HepG2 (cell line): ENCODE data around the gene GRIK3. TPM values are rescaled to one million over a fixed set of nuclear protein-coding genes. Genes with fewer than 3 reads are reported as not detected.

Experiments
- ATAC-seq: fragments of 200-7000 bp; cut with Tn5 transposase; 3 replicates; pipeline ENCODE4 v1.9.1; 2020; ENCODE audit warnings: mild to moderate bottlenecking, moderate library complexity
- BruUV-seq: library from RNA; stranded (reverse); fragments of 400-500 nt; replicated peaks from 2 replicates; lab custom pipeline; 2021; lab: Mats Ljungman, UMichigan
- CTCF ChIA-PET: fragments of 300-600 bp; formaldehyde crosslinking; extraction: SDS; loops from one replicate; lab custom pipeline; 2021; ENCODE audit warnings: low total read pairs, inconsistent platforms, low intra/inter-chr PET ratio; lab: Yijun Ruan, JAX
- POLR2A ChIA-PET: fragments of 350-600 bp; sonication (Branson Sonifier 250); formaldehyde crosslinking; loops from one replicate; lab custom pipeline; 2020; ENCODE audit warnings: antibody characterized with exemption, inconsistent platforms; lab: Yijun Ruan, JAX
- DNase-seq: peaks from one replicate; pipeline ENCODE4 v3.0.0-alpha.2; 2015; ENCODE audit warnings: low spot score
- FAIRE-seq: peaks from 3 replicates; lab custom pipeline; 2011; peaks lifted over from hg19 to GRCh38; lab: Jason Lieb, UNC
- H2AFZ ChIP-seq: one replicate; pipeline ENCODE4 v1.6.1; 2011; ENCODE audit warnings: low read length, inconsistent platforms
- H3K27ac ChIP-seq: fragments of 300-600 bp; 3 replicates; pipeline ENCODE4 v1.8.0; 2011; ENCODE audit warnings: mixed run types, mild to moderate bottlenecking, mixed read lengths, low read length, inconsistent platforms; ENCODE audit not compliant: insufficient read depth; ENCODE audit errors: extremely low read length
- H3K27me3 ChIP-seq, 2 experiments: fragments of 200-600 bp in 1 of 2; 2 replicates in 1 of 2; 3 replicates in 1 of 2; pipeline versions ENCODE4 v1.6.0 to v1.8.0; 2011; ENCODE audit warnings: low read length in 2 of 2, mild to moderate bottlenecking in 2 of 2, moderate library complexity in 2 of 2, inconsistent platforms in 1 of 2; ENCODE audit not compliant: insufficient read depth in 2 of 2, control insufficient read depth in 1 of 2
- H3K36me3 ChIP-seq, 2 experiments: fragments of 200-600 bp in 1 of 2; replicated peaks in 1 of 2; 2 replicates in 1 of 2; 3 replicates in 1 of 2; pipeline versions ENCODE4 v1.5.1 to v1.8.0; 2011; ENCODE audit warnings: low read length in 2 of 2, inconsistent platforms in 1 of 2; ENCODE audit not compliant: insufficient read depth in 2 of 2, control insufficient read depth in 1 of 2
- H3K4me1 ChIP-seq: 2 replicates; pipeline ENCODE4 v1.5.1; 2012; ENCODE audit warnings: low read length, inconsistent platforms; ENCODE audit not compliant: insufficient read depth
- H3K4me2 ChIP-seq: 2 replicates; pipeline ENCODE4 v1.6.0; 2011; ENCODE audit warnings: low read depth, low read length, inconsistent platforms
- H3K4me3 ChIP-seq, 3 experiments: fragments of 200-600 bp in 1 of 3; sonication (generic), shearing (Covaris generic) in 1 of 3; replicated peaks in 1 of 3; 2 replicates each; pipeline ENCODE4 v1.5.1; 2011 to 2016; ENCODE audit warnings: low read length in 3 of 3, inconsistent platforms in 2 of 3, low read depth in 2 of 3, mild to moderate bottlenecking in 2 of 3, control low read depth in 1 of 3, mixed read lengths in 1 of 3; ENCODE audit not compliant: insufficient read depth in 1 of 3
- H3K79me2 ChIP-seq: one replicate; pipeline ENCODE4 v1.6.1; 2011; ENCODE audit warnings: low read length, inconsistent platforms; ENCODE audit not compliant: insufficient read depth
- H3K9ac ChIP-seq: 2 replicates; pipeline ENCODE4 v1.6.0; 2011; ENCODE audit warnings: mild to moderate bottlenecking, low read depth, low read length, inconsistent platforms; ENCODE audit not compliant: insufficient read depth
- H3K9me3 ChIP-seq: 2 replicates; pipeline ENCODE4 v1.5.1; 2012; ENCODE audit warnings: mild to moderate bottlenecking, low read length
- H4K20me1 ChIP-seq: 2 replicates; pipeline ENCODE4 v1.6.0; 2011; ENCODE audit warnings: inconsistent platforms, mild to moderate bottlenecking, low read length, moderate library complexity; ENCODE audit not compliant: insufficient read depth
- HOXA3 ChIP-seq: sonication (generic); formaldehyde crosslinking; IDR thresholded peaks from 2 replicates; pipeline ENCODE4 v1.5.0; 2020; ENCODE audit warnings: missing genetic modification reagents
- HOXD1 ChIP-seq: sonication (generic); formaldehyde crosslinking; IDR thresholded peaks from 2 replicates; pipeline ENCODE4 v1.5.0; 2020; ENCODE audit warnings: missing genetic modification reagents
- IKZF1 ChIP-seq: fragments of 450-650 bp; IDR thresholded peaks from 2 replicates; pipeline ENCODE4 v1.7.1; 2016
- KDM2A ChIP-seq: sonication (generic); formaldehyde crosslinking; IDR thresholded peaks from 2 replicates; pipeline ENCODE4 v1.4.0; 2020; ENCODE audit warnings: low read depth, missing genetic modification reagents, borderline replicate concordance
- KLF13 ChIP-seq: sonication (generic); formaldehyde crosslinking; IDR thresholded peaks from 2 replicates; pipeline ENCODE4 v1.4.0; 2020; ENCODE audit warnings: mild to moderate bottlenecking, missing genetic modification reagents
- NCOR1 ChIP-seq: fragments of 200-600 bp; sonication (generic); IDR thresholded peaks from 2 replicates; pipeline ENCODE4 v1.7.0; 2017; ENCODE audit warnings: antibody characterized with exemption, low read length, borderline replicate concordance
- NFE2 ChIP-seq: sonication (generic); formaldehyde crosslinking; IDR thresholded peaks from 2 replicates; pipeline ENCODE4 v1.4.0; 2020; ENCODE audit warnings: missing genetic modification reagents
- ZBTB1 ChIP-seq: sonication (generic); formaldehyde crosslinking; IDR thresholded peaks from 2 replicates; pipeline ENCODE4 v1.4.0; 2020; ENCODE audit warnings: missing genetic modification reagents, borderline replicate concordance
- ZNF343 ChIP-seq: sonication (generic); formaldehyde crosslinking; IDR thresholded peaks from 2 replicates; pipeline ENCODE4 v1.4.0; 2020; ENCODE audit warnings: mild to moderate bottlenecking, missing genetic modification reagents
- ZNF431 ChIP-seq: sonication (generic); formaldehyde crosslinking; IDR thresholded peaks from 2 replicates; pipeline ENCODE4 v1.9.0; 2022; ENCODE audit warnings: missing genetic modification reagents, low read depth, mild to moderate bottlenecking, borderline replicate concordance
- ZNF720 ChIP-seq: sonication (generic); formaldehyde crosslinking; IDR thresholded peaks from 2 replicates; pipeline ENCODE4 v1.4.0; 2020; ENCODE audit warnings: missing genetic modification reagents
- ZNF781 ChIP-seq: sonication (generic); formaldehyde crosslinking; IDR thresholded peaks from 2 replicates; pipeline ENCODE4 v1.5.1; 2020; ENCODE audit warnings: borderline replicate concordance, mild to moderate bottlenecking, missing genetic modification reagents; ENCODE audit errors: not compliant biosample characterization
- ZSCAN30 ChIP-seq: sonication (generic); formaldehyde crosslinking; IDR thresholded peaks from 2 replicates; pipeline ENCODE4 v1.5.0; 2020; ENCODE audit warnings: mild to moderate bottlenecking, missing genetic modification reagents
- WGBS: methylation state at CpG from one replicate; pipeline ENCODE4 v1.1.6; 2017; ENCODE audit warnings: low lambda C conversion rate; 5-methylcytosine and 5-hydroxymethylcytosine counted together
- in situ Hi-C: cut with HindIII; loops from 2 replicates; pipeline ENCODE4 v1.10.0; 2017; ENCODE audit warnings: low pct_unique_long_range_greater_than_20kb; ENCODE audit not compliant: extremely low pct_ligation_motif_present
- intact Hi-C: fragments of 100-400 bp; cut with micrococcal nuclease; formaldehyde crosslinking; loops from one replicate; pipeline ENCODE4 v1.10.0; 2022; ENCODE audit not compliant: unreplicated experiment
- polyA plus RNA-seq, 8 experiments: library from polyadenylated mRNA; depleted of rRNA in 3 of 8; stranded (reverse) in 7 of 8; unstranded in 1 of 8; fragments of >200 nt; fragmentation: Illumina TruSeq in 4 of 8; extraction: Trizol in 4 of 8; gene quantifications; 2 replicates each; pipeline versions ENCODE4 v1.2.1 to v1.2.3, GENCODE V29; 2011 to 2016; ENCODE audit warnings: low read depth in 4 of 8, missing spikeins in 1 of 8, mixed read lengths in 1 of 8; ENCODE audit not compliant: insufficient read depth in 1 of 8
- total RNA-seq, 5 experiments: library from RNA; depleted of rRNA; stranded (reverse); fragments of >200 nt; fragmentation: Illumina TruSeq; extraction: Trizol; gene quantifications; 2 replicates each; pipeline ENCODE4 v1.2.3, GENCODE V29; 2016; ENCODE audit warnings: low read depth in 1 of 5
- TF ChIP-seq, protein P1 (sequence below): sonication (generic); formaldehyde crosslinking; IDR thresholded peaks from 2 replicates; pipeline ENCODE4 v1.5.0; 2020; ENCODE audit warnings: missing genetic modification reagents
- TF ChIP-seq, protein P2 (sequence below): sonication (generic); formaldehyde crosslinking; IDR thresholded peaks from 2 replicates; pipeline ENCODE4 v1.5.0; 2020; ENCODE audit warnings: missing genetic modification reagents
- TF ChIP-seq, protein P3 (sequence below): sonication (generic); formaldehyde crosslinking; conservative IDR thresholded peaks from 2 replicates; pipeline ENCODE4 v1.4.0; 2020; ENCODE audit warnings: missing genetic modification reagents
- TF ChIP-seq, protein P4 (sequence below): sonication (generic); formaldehyde crosslinking; IDR thresholded peaks from 2 replicates; pipeline ENCODE4 v1.4.0; 2020; ENCODE audit warnings: missing genetic modification reagents, borderline replicate concordance

GRIK3 gene
- total and polyA plus RNA-seq, 2 of the 13 experiments (the other 11 are each of a cell fraction or from before 2014, with no cell fraction given) = not detected

DNA sequence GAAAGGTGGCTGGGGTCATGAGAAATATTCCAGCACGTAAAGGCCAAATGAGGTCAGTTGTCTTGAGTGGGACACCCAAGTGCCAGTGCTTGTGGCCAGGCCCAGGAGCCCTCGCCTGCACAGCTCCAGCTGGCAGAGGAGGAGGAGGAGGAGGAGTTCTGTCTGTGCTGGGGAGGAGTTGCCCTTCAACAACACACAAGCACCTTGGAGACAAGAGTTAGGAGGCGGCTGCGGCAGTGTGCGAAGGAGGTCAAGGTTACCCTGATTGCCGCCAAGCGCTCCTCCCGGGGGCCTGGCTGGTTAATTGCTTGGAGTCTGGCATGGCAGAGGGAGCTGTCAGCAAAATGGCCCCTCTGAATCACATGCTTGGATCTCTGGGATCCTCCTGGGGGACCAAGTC lies 45.1 kb downstream of the GRIK3 start (continued):
- TF ChIP-seq, protein P1, sequence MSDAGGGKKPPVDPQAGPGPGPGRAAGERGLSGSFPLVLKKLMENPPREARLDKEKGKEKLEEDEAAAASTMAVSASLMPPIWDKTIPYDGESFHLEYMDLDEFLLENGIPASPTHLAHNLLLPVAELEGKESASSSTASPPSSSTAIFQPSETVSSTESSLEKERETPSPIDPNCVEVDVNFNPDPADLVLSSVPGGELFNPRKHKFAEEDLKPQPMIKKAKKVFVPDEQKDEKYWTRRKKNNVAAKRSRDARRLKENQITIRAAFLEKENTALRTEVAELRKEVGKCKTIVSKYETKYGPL (CRISPR knock-in tag) = no peak

DNA sequence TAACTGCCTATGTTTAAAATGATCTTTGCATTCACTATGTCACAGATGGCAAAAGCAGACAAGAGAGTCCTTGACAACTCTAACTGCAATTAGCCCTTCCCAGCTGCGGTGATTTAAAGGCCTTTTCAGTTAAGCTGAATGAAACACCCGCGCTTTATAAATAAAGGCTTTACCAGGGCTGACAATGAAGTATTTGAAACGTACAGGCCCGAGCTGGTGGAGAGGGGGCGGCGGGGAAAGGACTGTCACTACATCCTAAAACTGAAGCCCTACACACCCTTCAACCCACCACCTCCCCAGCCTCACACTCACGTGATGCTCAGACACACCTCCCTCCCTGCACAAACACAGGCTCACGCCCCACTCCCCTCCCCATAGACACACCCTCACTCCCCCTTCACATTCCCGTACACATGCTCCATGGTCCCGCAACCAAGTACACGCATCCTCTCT lies 45.5 kb downstream of the GRIK3 start:
- Histone ChIP-seq H2AFZ (no peak overlapping the region), H3K36me3 (no peaks in the 10 kb centered on the region), H3K4me3 (no peak overlapping the region), H3K4me2 (no peak overlapping the region), H3K27ac (no peak overlapping the region), H3K9ac (no peak overlapping the region), H3K79me2 (no peaks in the 10 kb centered on the region), H3K9me3 (no peaks in the 10 kb centered on the region), H4K20me1 (0 out of 2 replicates have a peak, but pooled peaks cover 2% of the 10 kb centered on the region), H3K4me1 (no peaks in the 10 kb centered on the region), H3K27me3 (peaks cover 2 to 13% of the 10 kb centered on the region in 2 experiments; a peak in 3 of 5 replicates)
- CTCF ChIA-PET = no interaction called here
- WGBS = 6% methylated on average over 12 of the region's 12 CpGs
- ATAC-seq (no peak), DNase-seq (no peak), FAIRE-seq (no peak)
- intact Hi-C loops (no loop called here), in situ Hi-C loops (no loop called here)
- POLR2A ChIA-PET = no interaction called here
- BruUV-seq = no TSS peak
- no peak for TF ChIP-seq ZNF343 (CRISPR knock-in tag)
- no peak for TF ChIP-seq ZNF431
- TF ChIP-seq HOXD1 (CRISPR knock-in tag) = no peak
- TF ChIP-seq NFE2 (CRISPR knock-in tag) = no peak
- TF ChIP-seq, protein P2, sequence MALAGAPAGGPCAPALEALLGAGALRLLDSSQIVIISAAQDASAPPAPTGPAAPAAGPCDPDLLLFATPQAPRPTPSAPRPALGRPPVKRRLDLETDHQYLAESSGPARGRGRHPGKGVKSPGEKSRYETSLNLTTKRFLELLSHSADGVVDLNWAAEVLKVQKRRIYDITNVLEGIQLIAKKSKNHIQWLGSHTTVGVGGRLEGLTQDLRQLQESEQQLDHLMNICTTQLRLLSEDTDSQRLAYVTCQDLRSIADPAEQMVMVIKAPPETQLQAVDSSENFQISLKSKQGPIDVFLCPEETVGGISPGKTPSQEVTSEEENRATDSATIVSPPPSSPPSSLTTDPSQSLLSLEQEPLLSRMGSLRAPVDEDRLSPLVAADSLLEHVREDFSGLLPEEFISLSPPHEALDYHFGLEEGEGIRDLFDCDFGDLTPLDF (CRISPR knock-in tag) = no peak
- TF ChIP-seq ZNF720 (CRISPR knock-in tag) = no peak
- no peak for TF ChIP-seq ZSCAN30 (CRISPR knock-in tag)
- TF ChIP-seq NCOR1 = no peak
- TF ChIP-seq HOXA3 (CRISPR knock-in tag) = no peak
- TF ChIP-seq KDM2A (CRISPR knock-in tag) = no peak
- no peak for TF ChIP-seq KLF13
- no peak for TF ChIP-seq IKZF1
- TF ChIP-seq ZBTB1 = no peak
- TF ChIP-seq, protein P3, sequence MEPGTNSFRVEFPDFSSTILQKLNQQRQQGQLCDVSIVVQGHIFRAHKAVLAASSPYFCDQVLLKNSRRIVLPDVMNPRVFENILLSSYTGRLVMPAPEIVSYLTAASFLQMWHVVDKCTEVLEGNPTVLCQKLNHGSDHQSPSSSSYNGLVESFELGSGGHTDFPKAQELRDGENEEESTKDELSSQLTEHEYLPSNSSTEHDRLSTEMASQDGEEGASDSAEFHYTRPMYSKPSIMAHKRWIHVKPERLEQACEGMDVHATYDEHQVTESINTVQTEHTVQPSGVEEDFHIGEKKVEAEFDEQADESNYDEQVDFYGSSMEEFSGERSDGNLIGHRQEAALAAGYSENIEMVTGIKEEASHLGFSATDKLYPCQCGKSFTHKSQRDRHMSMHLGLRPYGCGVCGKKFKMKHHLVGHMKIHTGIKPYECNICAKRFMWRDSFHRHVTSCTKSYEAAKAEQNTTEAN = no peak
- TF ChIP-seq, protein P4, sequence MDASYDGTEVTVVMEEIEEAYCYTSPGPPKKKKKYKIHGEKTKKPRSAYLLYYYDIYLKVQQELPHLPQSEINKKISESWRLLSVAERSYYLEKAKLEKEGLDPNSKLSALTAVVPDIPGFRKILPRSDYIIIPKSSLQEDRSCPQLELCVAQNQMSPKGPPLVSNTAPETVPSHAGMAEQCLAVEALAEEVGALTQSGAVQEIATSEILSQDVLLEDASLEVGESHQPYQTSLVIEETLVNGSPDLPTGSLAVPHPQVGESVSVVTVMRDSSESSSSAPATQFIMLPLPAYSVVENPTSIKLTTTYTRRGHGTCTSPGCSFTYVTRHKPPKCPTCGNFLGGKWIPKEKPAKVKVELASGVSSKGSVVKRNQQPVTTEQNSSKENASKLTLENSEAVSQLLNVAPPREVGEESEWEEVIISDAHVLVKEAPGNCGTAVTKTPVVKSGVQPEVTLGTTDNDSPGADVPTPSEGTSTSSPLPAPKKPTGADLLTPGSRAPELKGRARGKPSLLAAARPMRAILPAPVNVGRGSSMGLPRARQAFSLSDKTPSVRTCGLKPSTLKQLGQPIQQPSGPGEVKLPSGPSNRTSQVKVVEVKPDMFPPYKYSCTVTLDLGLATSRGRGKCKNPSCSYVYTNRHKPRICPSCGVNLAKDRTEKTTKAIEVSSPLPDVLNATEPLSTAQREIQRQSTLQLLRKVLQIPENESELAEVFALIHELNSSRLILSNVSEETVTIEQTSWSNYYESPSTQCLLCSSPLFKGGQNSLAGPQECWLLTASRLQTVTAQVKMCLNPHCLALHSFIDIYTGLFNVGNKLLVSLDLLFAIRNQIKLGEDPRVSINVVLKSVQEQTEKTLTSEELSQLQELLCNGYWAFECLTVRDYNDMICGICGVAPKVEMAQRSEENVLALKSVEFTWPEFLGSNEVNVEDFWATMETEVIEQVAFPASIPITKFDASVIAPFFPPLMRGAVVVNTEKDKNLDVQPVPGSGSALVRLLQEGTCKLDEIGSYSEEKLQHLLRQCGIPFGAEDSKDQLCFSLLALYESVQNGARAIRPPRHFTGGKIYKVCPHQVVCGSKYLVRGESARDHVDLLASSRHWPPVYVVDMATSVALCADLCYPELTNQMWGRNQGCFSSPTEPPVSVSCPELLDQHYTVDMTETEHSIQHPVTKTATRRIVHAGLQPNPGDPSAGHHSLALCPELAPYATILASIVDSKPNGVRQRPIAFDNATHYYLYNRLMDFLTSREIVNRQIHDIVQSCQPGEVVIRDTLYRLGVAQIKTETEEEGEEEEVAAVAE (CRISPR knock-in tag) = no peak
- no peak for TF ChIP-seq ZNF781 (CRISPR knock-in tag)
